ENCODE measurements around the gene WDR18. TPM values are rescaled to one million over a fixed set of nuclear protein-coding genes. Genes with fewer than 3 reads are reported as not detected.
A peak's percentile ranks its signal among the peaks of the same experiment; 100 is the strongest.

WDR18 gene
- total and polyA plus RNA-seq, 2 of the 8 experiments (the other 6 are each of a cell fraction or from before 2014, with no cell fraction given) = 87.7 to 177 TPM

- TF ChIP-seq, protein P1, sequence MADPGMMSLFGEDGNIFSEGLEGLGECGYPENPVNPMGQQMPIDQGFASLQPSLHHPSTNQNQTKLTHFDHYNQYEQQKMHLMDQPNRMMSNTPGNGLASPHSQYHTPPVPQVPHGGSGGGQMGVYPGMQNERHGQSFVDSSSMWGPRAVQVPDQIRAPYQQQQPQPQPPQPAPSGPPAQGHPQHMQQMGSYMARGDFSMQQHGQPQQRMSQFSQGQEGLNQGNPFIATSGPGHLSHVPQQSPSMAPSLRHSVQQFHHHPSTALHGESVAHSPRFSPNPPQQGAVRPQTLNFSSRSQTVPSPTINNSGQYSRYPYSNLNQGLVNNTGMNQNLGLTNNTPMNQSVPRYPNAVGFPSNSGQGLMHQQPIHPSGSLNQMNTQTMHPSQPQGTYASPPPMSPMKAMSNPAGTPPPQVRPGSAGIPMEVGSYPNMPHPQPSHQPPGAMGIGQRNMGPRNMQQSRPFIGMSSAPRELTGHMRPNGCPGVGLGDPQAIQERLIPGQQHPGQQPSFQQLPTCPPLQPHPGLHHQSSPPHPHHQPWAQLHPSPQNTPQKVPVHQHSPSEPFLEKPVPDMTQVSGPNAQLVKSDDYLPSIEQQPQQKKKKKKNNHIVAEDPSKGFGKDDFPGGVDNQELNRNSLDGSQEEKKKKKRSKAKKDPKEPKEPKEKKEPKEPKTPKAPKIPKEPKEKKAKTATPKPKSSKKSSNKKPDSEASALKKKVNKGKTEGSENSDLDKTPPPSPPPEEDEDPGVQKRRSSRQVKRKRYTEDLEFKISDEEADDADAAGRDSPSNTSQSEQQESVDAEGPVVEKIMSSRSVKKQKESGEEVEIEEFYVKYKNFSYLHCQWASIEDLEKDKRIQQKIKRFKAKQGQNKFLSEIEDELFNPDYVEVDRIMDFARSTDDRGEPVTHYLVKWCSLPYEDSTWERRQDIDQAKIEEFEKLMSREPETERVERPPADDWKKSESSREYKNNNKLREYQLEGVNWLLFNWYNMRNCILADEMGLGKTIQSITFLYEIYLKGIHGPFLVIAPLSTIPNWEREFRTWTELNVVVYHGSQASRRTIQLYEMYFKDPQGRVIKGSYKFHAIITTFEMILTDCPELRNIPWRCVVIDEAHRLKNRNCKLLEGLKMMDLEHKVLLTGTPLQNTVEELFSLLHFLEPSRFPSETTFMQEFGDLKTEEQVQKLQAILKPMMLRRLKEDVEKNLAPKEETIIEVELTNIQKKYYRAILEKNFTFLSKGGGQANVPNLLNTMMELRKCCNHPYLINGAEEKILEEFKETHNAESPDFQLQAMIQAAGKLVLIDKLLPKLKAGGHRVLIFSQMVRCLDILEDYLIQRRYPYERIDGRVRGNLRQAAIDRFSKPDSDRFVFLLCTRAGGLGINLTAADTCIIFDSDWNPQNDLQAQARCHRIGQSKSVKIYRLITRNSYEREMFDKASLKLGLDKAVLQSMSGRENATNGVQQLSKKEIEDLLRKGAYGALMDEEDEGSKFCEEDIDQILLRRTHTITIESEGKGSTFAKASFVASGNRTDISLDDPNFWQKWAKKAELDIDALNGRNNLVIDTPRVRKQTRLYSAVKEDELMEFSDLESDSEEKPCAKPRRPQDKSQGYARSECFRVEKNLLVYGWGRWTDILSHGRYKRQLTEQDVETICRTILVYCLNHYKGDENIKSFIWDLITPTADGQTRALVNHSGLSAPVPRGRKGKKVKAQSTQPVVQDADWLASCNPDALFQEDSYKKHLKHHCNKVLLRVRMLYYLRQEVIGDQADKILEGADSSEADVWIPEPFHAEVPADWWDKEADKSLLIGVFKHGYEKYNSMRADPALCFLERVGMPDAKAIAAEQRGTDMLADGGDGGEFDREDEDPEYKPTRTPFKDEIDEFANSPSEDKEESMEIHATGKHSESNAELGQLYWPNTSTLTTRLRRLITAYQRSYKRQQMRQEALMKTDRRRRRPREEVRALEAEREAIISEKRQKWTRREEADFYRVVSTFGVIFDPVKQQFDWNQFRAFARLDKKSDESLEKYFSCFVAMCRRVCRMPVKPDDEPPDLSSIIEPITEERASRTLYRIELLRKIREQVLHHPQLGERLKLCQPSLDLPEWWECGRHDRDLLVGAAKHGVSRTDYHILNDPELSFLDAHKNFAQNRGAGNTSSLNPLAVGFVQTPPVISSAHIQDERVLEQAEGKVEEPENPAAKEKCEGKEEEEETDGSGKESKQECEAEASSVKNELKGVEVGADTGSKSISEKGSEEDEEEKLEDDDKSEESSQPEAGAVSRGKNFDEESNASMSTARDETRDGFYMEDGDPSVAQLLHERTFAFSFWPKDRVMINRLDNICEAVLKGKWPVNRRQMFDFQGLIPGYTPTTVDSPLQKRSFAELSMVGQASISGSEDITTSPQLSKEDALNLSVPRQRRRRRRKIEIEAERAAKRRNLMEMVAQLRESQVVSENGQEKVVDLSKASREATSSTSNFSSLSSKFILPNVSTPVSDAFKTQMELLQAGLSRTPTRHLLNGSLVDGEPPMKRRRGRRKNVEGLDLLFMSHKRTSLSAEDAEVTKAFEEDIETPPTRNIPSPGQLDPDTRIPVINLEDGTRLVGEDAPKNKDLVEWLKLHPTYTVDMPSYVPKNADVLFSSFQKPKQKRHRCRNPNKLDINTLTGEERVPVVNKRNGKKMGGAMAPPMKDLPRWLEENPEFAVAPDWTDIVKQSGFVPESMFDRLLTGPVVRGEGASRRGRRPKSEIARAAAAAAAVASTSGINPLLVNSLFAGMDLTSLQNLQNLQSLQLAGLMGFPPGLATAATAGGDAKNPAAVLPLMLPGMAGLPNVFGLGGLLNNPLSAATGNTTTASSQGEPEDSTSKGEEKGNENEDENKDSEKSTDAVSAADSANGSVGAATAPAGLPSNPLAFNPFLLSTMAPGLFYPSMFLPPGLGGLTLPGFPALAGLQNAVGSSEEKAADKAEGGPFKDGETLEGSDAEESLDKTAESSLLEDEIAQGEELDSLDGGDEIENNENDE (IDR thresholded peaks at IDR 0.05; ENCODE audit: insufficient replicate concordance, low read length) = no peak
- TF ChIP-seq SIRT6 (IDR thresholded peaks at IDR 0.05; ENCODE audit: low read length) (no peak), BRCA1 (IDR thresholded peaks at IDR 0.05; ENCODE audit: low read depth, low read length) (no peak), MAX (IDR thresholded peaks at IDR 0.05) (peak; percentile 86), EZH2 (IDR thresholded peaks at IDR 0.05; ENCODE audit: low read depth, low read length, severe bottlenecking) (no peak), POLR2A (IDR thresholded peaks at IDR 0.05; ENCODE audit: control extremely low read depth in 1 of 2, low read depth in 2 of 2, low read length in 2 of 2) (peak; percentile 66 to 76), CEBPB (IDR thresholded peaks at IDR 0.05; ENCODE audit: low read depth, low read length) (no peak), JUND (IDR thresholded peaks at IDR 0.05; ENCODE audit: low read length) (no peak), TBP (IDR thresholded peaks at IDR 0.05; ENCODE audit: low read depth, low read length) (peak; percentile 40)
- TF ChIP-seq, protein P2, sequence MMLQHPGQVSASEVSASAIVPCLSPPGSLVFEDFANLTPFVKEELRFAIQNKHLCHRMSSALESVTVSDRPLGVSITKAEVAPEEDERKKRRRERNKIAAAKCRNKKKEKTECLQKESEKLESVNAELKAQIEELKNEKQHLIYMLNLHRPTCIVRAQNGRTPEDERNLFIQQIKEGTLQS (IDR thresholded peaks at IDR 0.05; ENCODE audit: insufficient read depth, low read depth, low read length) = peak; percentile 49; the same call in 1 of the 2 replicates
Observed at GRCh38 chr19:984165-984967, at the start of gene WDR18 (continued).

Measured in H1 (cell line).